Skeletal muscle tissue (tissue), 4 donors: ENCODE measurements around the gene PKHD1. TPM values are rescaled to one million over a fixed set of nuclear protein-coding genes. Genes with fewer than 3 reads are reported as not detected.

Experiments
- H3K27ac ChIP-seq: one replicate; pipeline ENCODE4 v1.7.0; 2013; ENCODE audit warnings: mild to moderate bottlenecking, low read depth, low read length, inconsistent platforms
- H3K27me3 ChIP-seq, 3 donors: one replicate each; pipeline ENCODE4 v1.7.0; 2013; ENCODE audit warnings: low read length in 3 of 3; ENCODE audit not compliant: control insufficient read depth in 3 of 3, insufficient read depth in 3 of 3
- H3K36me3 ChIP-seq, 3 donors: one replicate each; pipeline ENCODE4 v1.7.0; 2013; ENCODE audit warnings: low read length in 3 of 3; ENCODE audit not compliant: control insufficient read depth in 3 of 3, insufficient read depth in 3 of 3
- H3K4me1 ChIP-seq, 3 donors: one replicate each; pipeline ENCODE4 v1.7.0; 2013; ENCODE audit warnings: low read length in 3 of 3, mild to moderate bottlenecking in 3 of 3; ENCODE audit not compliant: control insufficient read depth in 3 of 3, insufficient read depth in 3 of 3
- H3K4me3 ChIP-seq, 3 donors: one replicate each; pipeline ENCODE4 v1.7.0; 2013; ENCODE audit warnings: low read length in 3 of 3
- H3K9ac ChIP-seq, 3 donors: one replicate each; pipeline ENCODE4 v1.7.0; 2013; ENCODE audit warnings: low read length in 3 of 3, mild to moderate bottlenecking in 3 of 3, moderate library complexity in 2 of 3, low read depth in 1 of 3
- H3K9me3 ChIP-seq, 3 donors: one replicate each; pipeline ENCODE4 v1.7.0; 2013; ENCODE audit warnings: low read length in 3 of 3; ENCODE audit not compliant: control insufficient read depth in 3 of 3
- total RNA-seq: library from RNA; depleted of rRNA; stranded (reverse); fragments of >200 nt; gene quantifications from one replicate; pipeline ENCODE4 v1.2.3, GENCODE V29; 2014
- donor health status: Osteomylitis.

PKHD1 gene
- total RNA-seq, 1 donor from 2014 or later = 38.6 TPM

- Histone ChIP-seq H3K4me1 (no peaks in the 10 kb centered on the region), H3K36me3 (no peaks in the 10 kb centered on the region), H3K9ac (no peak overlapping the region), H3K4me3 (no peak overlapping the region), H3K27ac (no peak overlapping the region), H3K27me3 (peaks cover 0 to 4% (median 0%) of the 10 kb centered on the region in 3 donors), H3K9me3 (no peaks in the 10 kb centered on the region)
Observed at GRCh38 chr6:52020945-52021570, 66.4 kb downstream of the PKHD1 start.

DNA sequence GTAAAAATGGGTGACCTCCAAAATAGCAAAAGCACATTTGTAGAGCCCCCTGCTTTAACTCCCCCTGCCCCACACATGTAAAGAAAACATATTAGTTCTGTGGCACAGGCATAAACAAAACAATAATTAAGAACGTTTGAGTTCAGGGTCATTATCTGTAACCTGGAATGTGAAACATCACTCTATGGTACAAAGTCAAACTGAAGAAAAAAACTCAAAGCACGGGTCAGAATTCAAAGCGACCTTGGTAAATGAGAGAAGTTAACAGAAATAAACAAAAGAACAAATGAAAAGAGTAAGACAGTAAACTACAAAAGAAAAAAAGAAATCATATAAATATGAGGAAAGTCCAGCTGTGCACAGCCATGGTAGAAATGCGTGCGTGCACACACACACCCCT, 67.5 kb downstream of the PKHD1 start:
- Histone ChIP-seq H3K36me3 (no peaks in the 10 kb centered on the region), H3K27ac (no peak overlapping the region), H3K9ac (no peak overlapping the region), H3K4me1 (no peaks in the 10 kb centered on the region), H3K4me3 (no peak overlapping the region), H3K9me3 (no peaks in the 10 kb centered on the region), H3K27me3 (peaks cover 0 to 4% (median 0%) of the 10 kb centered on the region in 3 donors)

- no peaks in the 10 kb centered on the region for H3K36me3 ChIP-seq
- H3K27ac ChIP-seq = no peak overlapping the region
- H3K9ac ChIP-seq = no peak overlapping the region
- no peak overlapping the region for H3K4me3 ChIP-seq
- no peaks in the 10 kb centered on the region for H3K4me1 ChIP-seq
- no peaks in the 10 kb centered on the region for H3K9me3 ChIP-seq
- H3K27me3 ChIP-seq = no peaks in the 10 kb centered on the region
Observed at GRCh38 chr6:52019092-52019491, 68.3 kb downstream of the PKHD1 start.

DNA sequence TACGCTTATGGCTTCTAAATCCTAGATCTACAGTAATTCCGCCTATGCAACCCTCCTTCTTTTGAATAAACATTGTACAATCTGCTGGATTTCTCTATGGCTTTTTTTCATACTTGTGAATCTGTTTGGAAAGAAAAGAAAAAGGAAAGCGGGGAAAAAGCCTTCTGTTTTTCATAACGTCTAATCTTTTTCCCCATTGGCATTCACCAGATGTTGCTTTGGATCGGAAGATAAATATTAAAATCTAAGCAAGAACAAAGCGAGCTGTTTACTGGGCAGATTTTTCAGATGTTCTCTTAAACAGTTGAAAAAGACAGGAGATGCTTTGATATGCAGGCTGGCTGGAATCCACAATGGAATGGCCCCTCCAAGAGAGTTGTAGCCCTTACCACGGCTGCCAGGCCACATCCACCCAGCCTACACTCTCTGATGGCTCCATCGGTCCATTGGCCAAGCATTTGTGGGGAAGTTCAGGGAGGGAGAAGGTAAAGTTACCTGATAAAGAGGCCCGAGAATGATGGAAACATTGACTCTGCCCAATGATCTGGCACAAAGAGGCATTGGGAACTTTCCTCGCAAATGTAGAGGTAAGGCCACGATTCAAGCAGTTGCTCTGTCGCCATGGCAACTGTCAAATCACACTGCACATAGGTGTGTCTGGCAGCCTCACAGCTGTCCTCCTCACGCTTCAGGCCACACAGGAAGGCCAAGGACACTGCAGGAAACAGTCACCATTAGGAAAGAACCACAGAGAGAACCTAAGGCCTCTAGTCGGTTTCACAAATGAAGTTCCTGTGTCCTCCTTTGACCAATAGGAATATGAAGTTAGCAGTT, 70.3 kb downstream of the PKHD1 start:
- H3K4me3 ChIP-seq = no peak overlapping the region
- H3K4me1 ChIP-seq = no peaks in the 10 kb centered on the region
- H3K27me3 ChIP-seq = no peaks in the 10 kb centered on the region
- H3K9me3 ChIP-seq = no peaks in the 10 kb centered on the region
- H3K27ac ChIP-seq = no peak overlapping the region
- H3K36me3 ChIP-seq = no peaks in the 10 kb centered on the region
- H3K9ac ChIP-seq = no peak overlapping the region

GRCh38 chr6:52015953-52016352, 71.5 kb downstream of the PKHD1 start:
- no peak overlapping the region for H3K9ac ChIP-seq
- no peak overlapping the region for H3K27ac ChIP-seq
- H3K9me3 ChIP-seq = no peaks in the 10 kb centered on the region
- no peaks in the 10 kb centered on the region for H3K4me1 ChIP-seq
- no peak overlapping the region for H3K4me3 ChIP-seq
- H3K27me3 ChIP-seq = no peaks in the 10 kb centered on the region
- no peaks in the 10 kb centered on the region for H3K36me3 ChIP-seq

GRCh38 chr6:52014391-52014790, 73.0 kb downstream of the PKHD1 start:
- H3K9ac ChIP-seq = no peak overlapping the region
- no peaks in the 10 kb centered on the region for H3K27me3 ChIP-seq
- no peaks in the 10 kb centered on the region for H3K4me1 ChIP-seq
- no peaks in the 10 kb centered on the region for H3K36me3 ChIP-seq
- H3K27ac ChIP-seq = no peak overlapping the region
- no peaks in the 10 kb centered on the region for H3K9me3 ChIP-seq
- no peak overlapping the region for H3K4me3 ChIP-seq

GRCh38 chr6:52013035-52013434, 74.4 kb downstream of the PKHD1 start:
- Histone ChIP-seq H3K9ac (no peak overlapping the region), H3K4me3 (no peak overlapping the region), H3K27me3 (peaks cover 0 to 5% (median 0%) of the 10 kb centered on the region in 3 donors), H3K36me3 (no peaks in the 10 kb centered on the region), H3K9me3 (no peaks in the 10 kb centered on the region), H3K4me1 (no peaks in the 10 kb centered on the region), H3K27ac (no peak overlapping the region)

- Histone ChIP-seq H3K9me3 (no peaks in the 10 kb centered on the region), H3K9ac (no peak overlapping the region), H3K27ac (no peak overlapping the region), H3K4me3 (no peak overlapping the region), H3K27me3 (peaks cover 0 to 9% (median 0%) of the 10 kb centered on the region in 3 donors), H3K4me1 (no peaks in the 10 kb centered on the region), H3K36me3 (no peaks in the 10 kb centered on the region)
Observed at GRCh38 chr6:52012582-52012981, 74.8 kb downstream of the PKHD1 start.

GRCh38 chr6:52010806-52011205, 76.6 kb downstream of the PKHD1 start:
- Histone ChIP-seq H3K36me3 (no peaks in the 10 kb centered on the region), H3K9me3 (no peaks in the 10 kb centered on the region), H3K4me3 (no peak overlapping the region), H3K4me1 (no peaks in the 10 kb centered on the region), H3K27me3 (peaks cover 0 to 9% (median 0%) of the 10 kb centered on the region in 3 donors), H3K9ac (no peak overlapping the region), H3K27ac (no peak overlapping the region)

- Histone ChIP-seq H3K4me1 (no peaks in the 10 kb centered on the region), H3K9me3 (no peaks in the 10 kb centered on the region), H3K9ac (no peak overlapping the region), H3K4me3 (no peak overlapping the region), H3K36me3 (no peaks in the 10 kb centered on the region), H3K27me3 (peaks cover 0 to 9% (median 0%) of the 10 kb centered on the region in 3 donors), H3K27ac (no peak overlapping the region)
Observed at GRCh38 chr6:52010145-52010544, 77.3 kb downstream of the PKHD1 start.
